K562 (cell line): ENCODE data around the gene PEDS1. TPM values are rescaled to one million over a fixed set of nuclear protein-coding genes. Genes with fewer than 3 reads are reported as not detected.

Experiments
- FOSL1 ChIP-seq: fragments of 200-800 bp; sonication (Bioruptor generic); conservative IDR thresholded peaks from 2 replicates; pipeline ENCODE4 v1.6.1; 2016; ENCODE audit warnings: missing genetic modification characterization, missing compliant biosample characterization
- FOXK2 ChIP-seq, 2 experiments: fragments of 450-650 bp; IDR thresholded peaks in 1 of 2; conservative IDR thresholded peaks in 1 of 2; 2 replicates each; pipeline ENCODE4 v1.6.1; 2016; ENCODE audit warnings: low read depth in 2 of 2, mild to moderate bottlenecking in 1 of 2
- HNRNPH1 ChIP-seq: fragments of 200-400 bp; formaldehyde crosslinking; optimal IDR thresholded peaks from 2 replicates; pipeline ENCODE3; 2017; ENCODE audit warnings: low read depth, mild to moderate bottlenecking, low read length, moderate library complexity
- MYBL2 ChIP-seq, 2 experiments: fragments of 450-650 bp in 1 of 2; sonication (generic) in 1 of 2; formaldehyde crosslinking in 1 of 2; IDR thresholded peaks; 2 replicates each; pipeline versions ENCODE4 v1.6.1 to v1.8.1; 2017 to 2022; ENCODE audit warnings: borderline replicate concordance in 1 of 2, inconsistent platforms in 1 of 2, low read depth in 1 of 2, mild to moderate bottlenecking in 1 of 2, missing genetic modification reagents in 1 of 2, moderate library complexity in 1 of 2
- NBN ChIP-seq: fragments of 450-650 bp; IDR thresholded peaks from 2 replicates; pipeline ENCODE4 v1.6.1; 2016; ENCODE audit warnings: low read depth, mild to moderate bottlenecking
- PHB ChIP-seq: fragments of 250-450 bp; sonication (Bioruptor Pico); IDR thresholded peaks from 2 replicates; pipeline ENCODE4 v1.5.0; 2021
- PHF21A ChIP-seq: fragments of 450-650 bp; IDR thresholded peaks from 2 replicates; pipeline ENCODE4 v1.6.1; 2017; ENCODE audit warnings: low read depth, borderline replicate concordance
- RBBP5 ChIP-seq: fragments of 200-600 bp; sonication (generic); IDR thresholded peaks from 2 replicates; pipeline ENCODE4 v1.6.1; 2012; ENCODE audit warnings: borderline replicate concordance, mild to moderate bottlenecking, low read length, control low read depth, inconsistent platforms; ENCODE audit not compliant: insufficient read depth, poor library complexity, severe bottlenecking
- SMAD1 ChIP-seq: fragments of 150-350 bp; IDR thresholded peaks from 2 replicates; pipeline ENCODE4 v1.6.1; 2014; ENCODE audit warnings: low read length, low read depth; ENCODE audit not compliant: partially characterized antibody
- SRSF1 ChIP-seq: fragments of 200-400 bp; formaldehyde crosslinking; IDR thresholded peaks from 2 replicates; pipeline ENCODE4 v1.6.1; 2017; ENCODE audit warnings: mild to moderate bottlenecking, low read depth, low read length, moderate library complexity
- TAL1 ChIP-seq: fragments of 450-650 bp; IDR thresholded peaks from 2 replicates; pipeline ENCODE4 v1.6.1; 2016; ENCODE audit warnings: mild to moderate bottlenecking
- ZNF551 ChIP-seq: fragments of 250-450 bp; sonication (Bioruptor Pico); IDR thresholded peaks from 2 replicates; pipeline ENCODE4 v1.5.0; 2021; ENCODE audit warnings: mild to moderate bottlenecking, moderate library complexity
- ZNF589 ChIP-seq: fragments of 200-800 bp; sonication (Bioruptor generic); IDR thresholded peaks from 2 replicates; pipeline ENCODE4 v1.6.1; 2016; ENCODE audit warnings: low read depth, missing genetic modification characterization, missing compliant biosample characterization
- ZSCAN29 ChIP-seq: fragments of 450-650 bp; IDR thresholded peaks from 2 replicates; pipeline ENCODE4 v1.6.1; 2017
- polyA plus RNA-seq, 8 experiments: library from polyadenylated mRNA; depleted of rRNA in 4 of 8; stranded (reverse) in 5 of 8; unstranded in 3 of 8; fragments of >200 nt; fragmentation: Nextera tagmentation in 2 of 8; fragmentation: Illumina TruSeq in 1 of 8; extraction: Ambion mirVana in 2 of 8; extraction: Trizol in 1 of 8; gene quantifications; 2 replicates each; pipeline versions ENCODE4 v1.2.1 to v1.2.3, GENCODE V29; 2011 to 2014; ENCODE audit warnings: inconsistent platforms in 1 of 8, missing spikeins in 1 of 8
- total RNA-seq, 7 experiments: library from RNA; depleted of rRNA in 6 of 7; stranded (reverse); fragments of >200 nt in 6 of 7; fragmentation: Illumina TruSeq in 2 of 7; extraction: Trizol in 2 of 7; gene quantifications; 2 replicates each; pipeline versions ENCODE4 v1.2.1 to v1.2.3, GENCODE V29; 2011 to 2021; ENCODE audit warnings: low replicate concordance in 1 of 7
- TF ChIP-seq, protein P1 (sequence below), 2 experiments: IDR thresholded peaks in 1 of 2; conservative IDR thresholded peaks in 1 of 2; 2 replicates each; pipeline ENCODE4 v1.6.1; 2016; ENCODE audit warnings: low read depth in 2 of 2, mild to moderate bottlenecking in 1 of 2, missing compliant biosample characterization in 1 of 2, missing genetic modification characterization in 1 of 2, moderate library complexity in 1 of 2
- TF ChIP-seq, protein P2 (sequence below): IDR thresholded peaks from 2 replicates; pipeline ENCODE4 v1.6.1; 2016; ENCODE audit warnings: missing genetic modification characterization, missing compliant biosample characterization
- TF ChIP-seq, protein P3 (sequence below): fragments of 450-650 bp; IDR thresholded peaks from 2 replicates; pipeline ENCODE4 v1.6.1; 2018; ENCODE audit not compliant: partially characterized antibody
- TF ChIP-seq, protein P4 (sequence below): fragments of 250-450 bp; sonication (Bioruptor Pico); IDR thresholded peaks from 2 replicates; pipeline ENCODE4 v1.5.0; 2021

PEDS1 gene
- total and polyA plus RNA-seq, 9 of the 15 experiments (the other 6 are each of a cell fraction or from before 2014, with no cell fraction given) = 2.9 to 38.5 (median 24.2) TPM

DNA sequence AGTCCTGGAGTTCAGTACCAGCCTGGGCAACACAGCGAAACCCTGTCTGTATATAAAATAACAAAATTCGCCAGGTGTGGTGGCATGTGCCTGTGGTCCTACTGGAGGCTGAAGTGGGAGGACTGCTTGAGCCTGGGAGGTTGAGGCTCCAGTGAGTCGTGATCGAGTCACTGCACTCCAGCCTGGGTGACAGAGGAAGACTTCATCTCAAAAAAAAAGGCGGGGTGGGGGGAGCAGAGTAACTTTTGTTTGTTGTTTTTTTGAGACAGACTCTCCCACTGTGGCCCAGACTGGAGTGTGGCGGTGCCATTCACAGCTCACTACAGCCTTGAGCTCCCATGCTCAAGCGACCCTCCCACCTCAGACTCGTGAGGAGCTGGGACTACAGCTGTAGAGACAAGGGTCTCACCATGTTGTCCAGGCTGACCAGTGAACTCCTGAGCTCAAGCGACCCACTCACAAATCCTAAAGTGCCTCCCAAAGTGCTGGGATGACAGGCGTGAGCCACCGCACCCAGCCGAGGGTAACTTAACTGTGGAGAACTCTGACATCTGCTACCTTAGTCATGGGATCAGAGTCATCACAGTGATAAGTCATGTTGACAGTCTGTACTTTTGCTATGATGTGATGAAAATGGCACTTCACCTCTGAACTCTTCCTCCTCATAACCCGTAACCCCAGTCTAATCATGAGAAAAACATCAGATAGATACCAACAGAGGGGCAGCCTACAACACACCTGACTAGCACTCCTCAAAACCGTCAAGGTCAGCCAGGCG, 16.5 kb downstream of the PEDS1 start (continued):
- TF ChIP-seq, protein P1, sequence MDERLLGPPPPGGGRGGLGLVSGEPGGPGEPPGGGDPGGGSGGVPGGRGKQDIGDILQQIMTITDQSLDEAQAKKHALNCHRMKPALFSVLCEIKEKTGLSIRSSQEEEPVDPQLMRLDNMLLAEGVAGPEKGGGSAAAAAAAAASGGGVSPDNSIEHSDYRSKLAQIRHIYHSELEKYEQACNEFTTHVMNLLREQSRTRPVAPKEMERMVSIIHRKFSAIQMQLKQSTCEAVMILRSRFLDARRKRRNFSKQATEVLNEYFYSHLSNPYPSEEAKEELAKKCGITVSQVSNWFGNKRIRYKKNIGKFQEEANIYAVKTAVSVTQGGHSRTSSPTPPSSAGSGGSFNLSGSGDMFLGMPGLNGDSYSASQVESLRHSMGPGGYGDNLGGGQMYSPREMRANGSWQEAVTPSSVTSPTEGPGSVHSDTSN (CRISPR knock-in tag; IDR thresholded peaks at IDR 0.05; ENCODE audit: low read depth) = no peak
- TF ChIP-seq, protein P1 (tag; conservative IDR thresholded peaks at IDR 0.05; ENCODE audit: low read depth) = peak; percentile 81
- TF ChIP-seq, protein P2, sequence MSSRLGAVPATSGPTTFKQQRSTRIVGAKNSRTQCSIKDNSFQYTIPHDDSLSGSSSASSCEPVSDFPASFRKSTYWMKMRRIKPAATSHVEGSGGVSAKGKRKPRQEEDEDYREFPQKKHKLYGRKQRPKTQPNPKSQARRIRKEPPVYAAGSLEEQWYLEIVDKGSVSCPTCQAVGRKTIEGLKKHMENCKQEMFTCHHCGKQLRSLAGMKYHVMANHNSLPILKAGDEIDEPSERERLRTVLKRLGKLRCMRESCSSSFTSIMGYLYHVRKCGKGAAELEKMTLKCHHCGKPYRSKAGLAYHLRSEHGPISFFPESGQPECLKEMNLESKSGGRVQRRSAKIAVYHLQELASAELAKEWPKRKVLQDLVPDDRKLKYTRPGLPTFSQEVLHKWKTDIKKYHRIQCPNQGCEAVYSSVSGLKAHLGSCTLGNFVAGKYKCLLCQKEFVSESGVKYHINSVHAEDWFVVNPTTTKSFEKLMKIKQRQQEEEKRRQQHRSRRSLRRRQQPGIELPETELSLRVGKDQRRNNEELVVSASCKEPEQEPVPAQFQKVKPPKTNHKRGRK = no peak
- TF ChIP-seq HNRNPH1 (no peak), SMAD1 (no peak), PHB (CRISPR knock-in tag) (no peak), NBN (no peak), PHF21A (no peak), ZSCAN29 (no peak), RBBP5 (no peak), TAL1 (no peak), ZNF551 (no peak), ZNF589 (CRISPR knock-in tag) (no peak), SRSF1 (no peak), MYBL2 (IDR thresholded peaks at IDR 0.05; ENCODE audit: low read depth) (no peak), MYBL2 (CRISPR knock-in tag; IDR thresholded peaks at IDR 0.05; ENCODE audit: borderline replicate concordance) (no peak), FOXK2 (conservative IDR thresholded peaks at IDR 0.05 in 1 of 2, IDR thresholded peaks at IDR 0.05 in 1 of 2; ENCODE audit: low read depth in 2 of 2) (0 out of 4 replicates have a peak, but pooled peaks of 1 of the 2 experiments have one; percentile 23), FOSL1 (tag) (peak; percentile 74)
- TF ChIP-seq, protein P3, sequence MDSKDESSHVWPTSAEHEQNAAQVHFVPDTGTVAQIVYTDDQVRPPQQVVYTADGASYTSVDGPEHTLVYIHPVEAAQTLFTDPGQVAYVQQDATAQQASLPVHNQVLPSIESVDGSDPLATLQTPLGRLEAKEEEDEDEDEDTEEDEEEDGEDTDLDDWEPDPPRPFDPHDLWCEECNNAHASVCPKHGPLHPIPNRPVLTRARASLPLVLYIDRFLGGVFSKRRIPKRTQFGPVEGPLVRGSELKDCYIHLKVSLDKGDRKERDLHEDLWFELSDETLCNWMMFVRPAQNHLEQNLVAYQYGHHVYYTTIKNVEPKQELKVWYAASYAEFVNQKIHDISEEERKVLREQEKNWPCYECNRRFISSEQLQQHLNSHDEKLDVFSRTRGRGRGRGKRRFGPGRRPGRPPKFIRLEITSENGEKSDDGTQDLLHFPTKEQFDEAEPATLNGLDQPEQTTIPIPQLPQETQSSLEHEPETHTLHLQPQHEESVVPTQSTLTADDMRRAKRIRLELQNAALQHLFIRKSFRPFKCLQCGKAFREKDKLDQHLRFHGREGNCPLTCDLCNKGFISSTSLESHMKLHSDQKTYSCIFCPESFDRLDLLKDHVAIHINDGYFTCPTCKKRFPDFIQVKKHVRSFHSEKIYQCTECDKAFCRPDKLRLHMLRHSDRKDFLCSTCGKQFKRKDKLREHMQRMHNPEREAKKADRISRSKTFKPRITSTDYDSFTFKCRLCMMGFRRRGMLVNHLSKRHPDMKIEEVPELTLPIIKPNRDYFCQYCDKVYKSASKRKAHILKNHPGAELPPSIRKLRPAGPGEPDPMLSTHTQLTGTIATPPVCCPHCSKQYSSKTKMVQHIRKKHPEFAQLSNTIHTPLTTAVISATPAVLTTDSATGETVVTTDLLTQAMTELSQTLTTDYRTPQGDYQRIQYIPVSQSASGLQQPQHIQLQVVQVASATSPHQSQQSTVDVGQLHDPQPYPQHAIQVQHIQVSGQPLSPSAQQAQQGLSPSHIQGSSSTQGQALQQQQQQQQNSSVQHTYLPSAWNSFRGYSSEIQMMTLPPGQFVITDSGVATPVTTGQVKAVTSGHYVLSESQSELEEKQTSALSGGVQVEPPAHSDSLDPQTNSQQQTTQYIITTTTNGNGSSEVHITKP = no peak
- TF ChIP-seq, protein P4, sequence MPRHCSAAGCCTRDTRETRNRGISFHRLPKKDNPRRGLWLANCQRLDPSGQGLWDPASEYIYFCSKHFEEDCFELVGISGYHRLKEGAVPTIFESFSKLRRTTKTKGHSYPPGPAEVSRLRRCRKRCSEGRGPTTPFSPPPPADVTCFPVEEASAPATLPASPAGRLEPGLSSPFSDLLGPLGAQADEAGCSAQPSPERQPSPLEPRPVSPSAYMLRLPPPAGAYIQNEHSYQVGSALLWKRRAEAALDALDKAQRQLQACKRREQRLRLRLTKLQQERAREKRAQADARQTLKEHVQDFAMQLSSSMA (CRISPR knock-in tag) = no peak
